Measurements from ENCODE around the gene TMED6.

The TMED6 gene

GRCh38 chr16:69350536-69351133 is 951 bp downstream of the TMED6 start:
- no peak for DNase-seq

GRCh38 chr16:69349536-69349935 is 2.0 kb downstream of the TMED6 start:
- DNase-seq, result no peak

GRCh38 chr16:69348222-69348621 is 3.4 kb downstream of the TMED6 start:
- no peak for DNase-seq

- DNase-seq, result no peak
Observed at GRCh38 chr16:69346683-69347082, 4.9 kb downstream of the TMED6 start.

GRCh38 chr16:69345923-69346322 is 5.7 kb downstream of the TMED6 start:
- DNase-seq, result peak; percentile 47

GRCh38 chr16:69344171-69344570 is 7.4 kb downstream of the TMED6 start:
- no peak for DNase-seq

- DNase-seq, result no peak
Observed at GRCh38 chr16:69340095-69340644, 11.4 kb downstream of the TMED6 start.

GRCh38 chr16:69339289-69340094 is 12.1 kb downstream of the TMED6 start, which contains the start of the genes COG8 and NIP7:
COG8 (minus strand) TSS chr16:69339564; CDS start chr16:69339552, 12 bp downstream.
NIP7 (plus strand) TSS chr16:69339772; CDS start chr16:69339830, 58 bp downstream.
- DNase-seq, result peak; percentile 99

GRCh38 chr16:69338557-69339288 is 12.9 kb downstream of the TMED6 start:
- DNase-seq, result no peak

- no peak for DNase-seq
Observed at GRCh38 chr16:69334696-69335095, 16.9 kb downstream of the TMED6 start.

GRCh38 chr16:69330286-69331109 is 21.1 kb downstream of the TMED6 start, which contains the start of gene PDF:
PDF (minus strand) TSS chr16:69330588; CDS start chr16:69330570, 18 bp downstream.
- peak; percentile 86 for DNase-seq

- DNase-seq, result no peak
Observed at GRCh38 chr16:69329369-69330285, 22.0 kb downstream of the TMED6 start.

GRCh38 chr16:69328854-69329316 is 22.7 kb downstream of the TMED6 start:
- no peak for DNase-seq

GRCh38 chr16:69327585-69328310 is 23.8 kb downstream of the TMED6 start:
- DNase-seq, result no peak

GRCh38 chr16:69326172-69326873 is 25.3 kb downstream of the TMED6 start:
- DNase-seq, result no peak

GRCh38 chr16:69325784-69326171 is 25.8 kb downstream of the TMED6 start:
- no peak for DNase-seq

- no peak for DNase-seq
Observed at GRCh38 chr16:69324585-69325253, 26.9 kb downstream of the TMED6 start.

- peak; percentile 10 for DNase-seq
Observed at GRCh38 chr16:69324013-69324531, 27.5 kb downstream of the TMED6 start.

- no peak for DNase-seq
Observed at GRCh38 chr16:69323415-69323814, 28.2 kb downstream of the TMED6 start.

Data from MV-4-11 (cell line).